ENCODE results near the gene ZNF446.

ZNF446 gene

GRCh38 chr19:58475714-58476497, at the start of gene ZNF446:
TSS of gene ZNF446 (plus strand) at chr19:58476352. CDS start at chr19:58477219, 867 bp downstream.
- Histone ChIP-seq H3K36me3 (ENCODE audit: insufficient read depth, low read length) (peaks cover 12% of the 10 kb centered on the region; the same call in 1 of the 2 replicates), H2AFZ (ENCODE audit: low read length) (peak within 1 kb of the TSS; percentile 83)

DNA sequence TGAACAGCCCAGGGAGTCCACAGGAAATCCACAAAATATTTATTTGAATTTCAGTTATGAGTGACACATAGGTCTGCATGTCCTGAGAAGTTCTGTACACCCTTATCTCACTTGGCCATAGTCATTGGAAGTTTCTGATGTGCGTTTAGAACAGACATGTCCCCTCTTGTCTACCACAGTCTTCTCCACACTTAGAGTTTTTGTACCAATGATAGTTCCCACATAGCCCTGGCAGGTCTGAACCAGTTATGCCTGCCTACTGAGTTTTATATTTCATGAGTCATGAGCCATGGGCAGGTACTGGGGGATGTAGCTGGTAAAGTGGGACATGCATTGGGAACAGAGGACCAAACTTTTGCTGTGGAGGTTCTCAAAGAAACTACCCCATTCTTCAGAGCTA, 47.5 kb upstream of the ZNF446 start:
- Histone ChIP-seq H3F3A (ENCODE audit: low read depth) (no peaks in the 10 kb centered on the region), H3K4me2 (ENCODE audit: low read depth, low read length, poor library complexity, severe bottlenecking) (no peak overlapping the region), H3K36me3 (ENCODE audit: insufficient read depth, low read length) (no peaks in the 10 kb centered on the region), H4K20me1 (ENCODE audit: insufficient read depth, low read length, poor library complexity, severe bottlenecking) (no peaks in the 10 kb centered on the region), H3K79me2 (ENCODE audit: insufficient read depth, low read length) (no peaks in the 10 kb centered on the region), H3K4me1 (ENCODE audit: insufficient read depth, low read length, poor library complexity, severe bottlenecking) (no peaks in the 10 kb centered on the region), H3K9me2 (replicated peaks; ENCODE audit: low read depth, low read length) (no peaks in the 10 kb centered on the region), H3K4me3 (ENCODE audit: low read length, poor library complexity, severe bottlenecking) (no peak overlapping the region), H2AFZ (ENCODE audit: low read length) (no peak overlapping the region), H3K27me3 (ENCODE audit: insufficient read depth, low read length, poor library complexity, severe bottlenecking) (no peaks in the 10 kb centered on the region), H3K9me3 (ENCODE audit: insufficient read depth, low read depth, low read length) (peaks cover 14% of the 10 kb centered on the region; the same call in 1 of the 2 replicates), H3K9ac (ENCODE audit: low read depth, low read length, poor library complexity, severe bottlenecking) (no peak overlapping the region)
- TF ChIP-seq, protein P1, sequence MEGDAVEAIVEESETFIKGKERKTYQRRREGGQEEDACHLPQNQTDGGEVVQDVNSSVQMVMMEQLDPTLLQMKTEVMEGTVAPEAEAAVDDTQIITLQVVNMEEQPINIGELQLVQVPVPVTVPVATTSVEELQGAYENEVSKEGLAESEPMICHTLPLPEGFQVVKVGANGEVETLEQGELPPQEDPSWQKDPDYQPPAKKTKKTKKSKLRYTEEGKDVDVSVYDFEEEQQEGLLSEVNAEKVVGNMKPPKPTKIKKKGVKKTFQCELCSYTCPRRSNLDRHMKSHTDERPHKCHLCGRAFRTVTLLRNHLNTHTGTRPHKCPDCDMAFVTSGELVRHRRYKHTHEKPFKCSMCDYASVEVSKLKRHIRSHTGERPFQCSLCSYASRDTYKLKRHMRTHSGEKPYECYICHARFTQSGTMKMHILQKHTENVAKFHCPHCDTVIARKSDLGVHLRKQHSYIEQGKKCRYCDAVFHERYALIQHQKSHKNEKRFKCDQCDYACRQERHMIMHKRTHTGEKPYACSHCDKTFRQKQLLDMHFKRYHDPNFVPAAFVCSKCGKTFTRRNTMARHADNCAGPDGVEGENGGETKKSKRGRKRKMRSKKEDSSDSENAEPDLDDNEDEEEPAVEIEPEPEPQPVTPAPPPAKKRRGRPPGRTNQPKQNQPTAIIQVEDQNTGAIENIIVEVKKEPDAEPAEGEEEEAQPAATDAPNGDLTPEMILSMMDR (conservative IDR thresholded peaks at IDR 0.05; ENCODE audit: low read length): no peak
- TF ChIP-seq EZH2phosphoT487 (IDR thresholded peaks at IDR 0.05; ENCODE audit: borderline replicate concordance): no peak

More at GRCh38 chr19:58475714-58476497, at the start of gene ZNF446:
- peak within 1 kb of the TSS; percentile 83 for H3K4me2 ChIP-seq (ENCODE audit: low read depth, low read length, poor library complexity, severe bottlenecking)
- TF ChIP-seq, protein P1 (conservative IDR thresholded peaks at IDR 0.05; ENCODE audit: low read length): no peak
- TF ChIP-seq EZH2phosphoT487 (IDR thresholded peaks at IDR 0.05; ENCODE audit: borderline replicate concordance): no peak
- H3K9me2 ChIP-seq (replicated peaks; ENCODE audit: low read depth, low read length): no peaks in the 10 kb centered on the region
- H3K4me1 ChIP-seq (ENCODE audit: insufficient read depth, low read length, poor library complexity, severe bottlenecking): peaks cover 24% of the 10 kb centered on the region
- H3K9me3 ChIP-seq (ENCODE audit: insufficient read depth, low read depth, low read length): no peaks in the 10 kb centered on the region
- peak within 1 kb of the TSS; percentile 88 for H3K9ac ChIP-seq (ENCODE audit: low read depth, low read length, poor library complexity, severe bottlenecking)
- no peaks in the 10 kb centered on the region for H4K20me1 ChIP-seq (ENCODE audit: insufficient read depth, low read length, poor library complexity, severe bottlenecking)
- peak within 1 kb of the TSS; percentile 93 for H3K4me3 ChIP-seq (ENCODE audit: low read length, poor library complexity, severe bottlenecking)
- H3K27me3 ChIP-seq (ENCODE audit: insufficient read depth, low read length, poor library complexity, severe bottlenecking): no peaks in the 10 kb centered on the region
- H3F3A ChIP-seq (ENCODE audit: low read depth): no peaks in the 10 kb centered on the region
- H3K79me2 ChIP-seq (ENCODE audit: insufficient read depth, low read length): no peaks in the 10 kb centered on the region

DNA sequence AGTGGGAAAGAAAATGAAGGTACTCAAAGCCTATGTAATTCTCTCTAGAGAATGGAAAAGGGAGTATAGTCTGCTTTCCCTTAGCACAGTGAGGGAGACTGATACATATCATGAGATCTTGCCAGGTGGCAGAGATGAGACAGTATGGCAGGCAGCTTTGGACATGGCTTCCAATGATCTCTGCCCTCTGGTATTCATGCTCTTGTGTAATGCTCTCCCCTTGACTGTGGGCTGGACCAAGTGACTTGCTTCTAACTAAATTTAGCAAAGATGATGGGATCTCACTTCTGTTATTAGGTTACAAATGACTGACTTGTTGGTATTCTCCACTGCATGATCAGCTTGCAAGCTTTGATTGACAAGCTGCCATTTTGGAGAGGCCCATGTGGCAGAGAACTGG, 46.4 kb upstream of the ZNF446 start:
- Histone ChIP-seq H3K4me2 (ENCODE audit: low read depth, low read length, poor library complexity, severe bottlenecking) (no peak overlapping the region), H3K9ac (ENCODE audit: low read depth, low read length, poor library complexity, severe bottlenecking) (no peak overlapping the region), H3K9me3 (ENCODE audit: insufficient read depth, low read depth, low read length) (peaks cover 22% of the 10 kb centered on the region; the same call in 1 of the 2 replicates), H3K36me3 (ENCODE audit: insufficient read depth, low read length) (no peaks in the 10 kb centered on the region), H3K4me3 (ENCODE audit: low read length, poor library complexity, severe bottlenecking) (no peak overlapping the region), H3K9me2 (replicated peaks; ENCODE audit: low read depth, low read length) (no peaks in the 10 kb centered on the region), H4K20me1 (ENCODE audit: insufficient read depth, low read length, poor library complexity, severe bottlenecking) (no peaks in the 10 kb centered on the region), H3K27me3 (ENCODE audit: insufficient read depth, low read length, poor library complexity, severe bottlenecking) (no peaks in the 10 kb centered on the region), H3F3A (ENCODE audit: low read depth) (no peaks in the 10 kb centered on the region), H2AFZ (ENCODE audit: low read length) (no peak overlapping the region), H3K79me2 (ENCODE audit: insufficient read depth, low read length) (no peaks in the 10 kb centered on the region), H3K4me1 (ENCODE audit: insufficient read depth, low read length, poor library complexity, severe bottlenecking) (no peaks in the 10 kb centered on the region)
- TF ChIP-seq EZH2phosphoT487 (IDR thresholded peaks at IDR 0.05; ENCODE audit: borderline replicate concordance): no peak
- TF ChIP-seq, protein P1 (conservative IDR thresholded peaks at IDR 0.05; ENCODE audit: low read length): no peak
